Cerebellar cortex (tissue), 1 donor: Measurements from ENCODE around the gene STAB2.

Experiments used
- DNase-seq: peaks from one replicate; pipeline ENCODE4 v3.0.0-alpha.2; 2015; ENCODE audit warnings: low spot score

STAB2 gene

DNA sequence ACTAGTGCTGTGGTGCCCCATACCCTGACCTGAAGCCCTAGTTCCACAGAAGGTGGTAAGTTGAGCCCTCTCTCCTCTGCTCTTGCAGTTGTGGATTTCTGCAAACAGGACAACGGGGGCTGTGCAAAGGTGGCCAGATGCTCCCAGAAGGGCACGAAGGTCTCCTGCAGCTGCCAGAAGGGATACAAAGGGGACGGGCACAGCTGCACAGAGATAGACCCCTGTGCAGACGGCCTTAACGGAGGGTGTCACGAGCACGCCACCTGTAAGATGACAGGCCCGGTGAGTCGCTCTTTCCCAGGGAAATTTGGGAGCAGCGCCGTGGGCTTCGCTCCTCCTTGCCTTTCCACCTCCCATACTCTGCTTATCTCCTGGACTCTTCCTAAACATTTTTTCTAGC lies 161.8 kb downstream of the STAB2 start:
- no peak for DNase-seq

DNA sequence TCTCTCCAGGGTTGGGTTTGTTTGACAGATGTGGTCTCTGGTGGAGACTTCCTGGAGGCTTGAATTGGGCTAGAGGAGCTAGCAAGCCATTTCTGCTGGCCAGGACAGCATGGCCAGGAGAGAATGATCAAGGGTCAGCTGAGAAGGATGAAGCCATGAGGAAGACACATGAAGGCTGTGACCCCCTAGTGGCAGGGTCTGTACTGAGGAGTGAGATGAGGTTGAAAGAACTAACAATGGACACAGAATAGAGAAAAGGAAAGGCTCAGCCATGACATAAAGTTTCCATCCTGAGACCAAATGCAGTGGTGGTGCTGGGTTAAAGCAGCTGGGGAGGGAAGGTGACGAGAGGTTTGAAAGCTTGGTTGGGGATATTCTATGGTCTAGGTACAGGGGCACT lies 164.1 kb downstream of the STAB2 start:
- DNase-seq, result no peak

GRCh38 chr12:103751600-103751999 lies 164.5 kb downstream of the STAB2 start:
- no peak for DNase-seq

DNA sequence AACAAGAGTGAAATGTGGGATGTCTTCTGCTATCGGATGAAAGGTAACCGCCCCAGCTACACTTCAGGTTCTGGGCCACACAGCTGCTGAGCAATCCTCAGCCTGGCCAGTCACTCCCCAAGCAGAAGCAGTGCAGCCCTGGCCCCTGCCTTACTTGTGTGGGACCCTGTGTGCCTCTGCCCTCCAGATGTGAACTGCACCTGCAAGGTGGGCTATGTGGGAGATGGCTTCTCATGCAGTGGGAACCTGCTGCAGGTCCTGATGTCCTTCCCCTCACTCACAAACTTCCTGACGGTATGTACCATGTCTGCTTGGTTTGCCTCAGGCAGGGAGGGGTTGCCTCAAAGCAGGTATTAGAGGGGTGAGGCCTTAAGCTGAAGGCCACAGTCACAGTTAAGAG lies 168.4 kb downstream of the STAB2 start:
- no peak for DNase-seq

DNA sequence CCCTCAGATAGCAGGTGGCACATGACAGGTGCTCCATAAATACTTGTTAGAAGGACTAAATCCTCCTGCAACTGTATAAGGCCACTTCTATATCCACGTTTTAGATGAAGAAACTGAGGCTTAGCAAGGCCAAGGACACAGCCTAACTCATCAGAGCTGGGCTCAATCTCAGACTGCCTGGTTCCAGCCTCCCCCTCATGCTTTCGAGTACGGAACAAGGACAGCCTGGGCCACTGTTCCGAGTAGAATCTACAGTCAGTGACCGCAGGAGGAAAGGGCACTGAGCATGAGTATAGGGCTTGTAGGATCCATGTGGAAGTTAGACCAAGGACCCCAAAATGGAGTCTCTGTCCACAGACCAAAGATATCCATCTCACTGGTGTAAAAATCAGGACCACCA lies 169.4 kb downstream of the STAB2 start:
- DNase-seq, result no peak

GRCh38 chr12:103757248-103757647 lies 170.2 kb downstream of the STAB2 start:
- DNase-seq, result no peak

GRCh38 chr12:103758310-103759089 lies 171.4 kb downstream of the STAB2 start:
- DNase-seq, result peak; percentile 62

DNA sequence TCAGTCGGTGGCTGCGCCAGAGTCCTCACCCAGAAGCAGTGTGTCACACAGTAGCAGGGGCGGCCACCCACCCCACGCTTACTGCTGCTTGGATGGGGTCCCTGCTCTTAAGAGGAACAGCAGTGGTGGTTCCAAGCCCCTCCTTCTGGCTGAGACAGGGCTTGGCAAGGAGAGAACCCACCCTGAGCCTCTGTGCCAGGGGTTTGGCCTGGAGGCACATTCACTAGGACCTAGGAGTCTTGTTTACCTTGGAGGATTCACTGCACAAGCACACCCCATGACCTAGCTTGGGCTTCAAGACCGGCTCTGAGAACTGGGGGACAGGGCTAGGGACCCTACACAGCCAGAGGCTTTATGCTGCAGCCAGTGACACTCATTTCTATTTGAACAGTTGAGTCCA lies 175.4 kb downstream of the STAB2 start:
- no peak for DNase-seq

DNA sequence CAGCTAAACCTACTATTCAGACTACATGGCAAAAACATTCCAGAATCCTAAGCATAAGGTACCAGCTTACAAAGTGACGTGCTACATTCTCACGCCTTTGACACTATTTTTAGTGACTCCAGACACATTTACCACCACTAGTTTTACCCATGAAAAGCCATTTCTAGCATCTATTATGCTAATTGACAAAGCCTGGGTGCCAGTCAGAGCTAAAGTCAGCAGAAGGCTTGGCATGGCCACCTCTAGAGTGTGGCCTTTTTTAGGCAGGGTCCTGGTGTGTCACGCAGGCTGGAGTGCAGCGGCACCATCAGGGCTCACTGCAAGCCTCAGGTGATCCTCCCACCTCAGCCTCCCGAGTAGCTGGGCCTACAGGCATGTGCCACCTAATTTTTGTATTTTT lies 178.2 kb downstream of the STAB2 start:
- no peak for DNase-seq

DNA sequence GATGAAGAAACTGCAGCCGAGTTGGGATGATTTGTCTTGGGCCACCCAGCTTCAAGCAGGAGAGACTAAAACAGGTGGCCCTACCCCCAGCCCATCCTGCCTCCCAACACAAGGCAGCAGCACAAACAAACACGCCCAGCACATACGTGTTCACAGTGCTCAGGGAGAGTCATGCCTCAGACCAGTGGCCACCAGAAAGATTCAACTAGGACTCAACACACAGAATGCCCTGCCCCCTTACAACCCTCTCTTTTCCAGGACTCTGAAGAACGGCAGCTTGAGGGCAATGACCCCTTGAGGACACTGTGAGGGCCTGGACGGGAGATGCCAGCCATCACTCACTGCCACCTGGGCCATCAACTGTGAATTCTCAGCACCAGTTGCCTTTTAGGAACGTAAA lies 179.0 kb downstream of the STAB2 start:
- no peak for DNase-seq

- DNase-seq, result peak; percentile 8
Measured at GRCh38 chr12:103768467-103769123, 181.5 kb downstream of the STAB2 start.

DNA sequence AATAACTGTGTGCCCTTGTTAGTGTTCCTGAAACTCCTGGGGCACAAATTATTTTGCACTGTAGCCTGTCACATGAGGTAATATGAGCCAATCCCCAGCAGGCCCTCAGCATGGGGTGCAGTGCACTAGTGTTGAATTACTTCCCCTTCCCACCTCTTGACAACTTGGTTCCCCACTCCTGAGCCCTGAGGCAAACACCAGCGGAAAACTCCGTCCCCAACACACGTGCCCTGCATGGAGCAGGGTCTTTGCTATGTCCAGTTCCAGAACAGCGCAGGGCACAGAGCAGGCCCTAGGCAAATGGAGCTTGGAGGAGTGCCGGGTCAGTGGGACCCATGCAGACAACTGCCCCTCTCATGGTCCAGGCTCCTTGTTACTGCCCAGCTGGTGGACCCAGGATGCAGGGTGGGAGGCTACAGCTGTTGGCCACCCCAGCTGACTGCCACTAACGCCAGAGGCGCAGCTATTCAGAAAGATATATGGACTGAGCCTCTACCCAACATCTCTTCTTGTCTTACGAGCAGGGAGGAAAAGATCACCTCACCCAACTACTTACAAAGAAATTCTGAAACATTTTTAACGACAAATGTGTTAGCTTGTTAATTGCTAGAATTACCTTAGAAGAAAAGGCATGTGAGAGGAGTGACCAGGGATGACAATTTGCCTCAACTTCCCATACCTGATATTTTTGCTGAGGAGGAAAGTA lies 182.3 kb downstream of the STAB2 start:
- no peak for DNase-seq

GRCh38 chr12:103771466-103771865 lies 184.4 kb downstream of the STAB2 start:
- peak; percentile 29 for DNase-seq

DNA sequence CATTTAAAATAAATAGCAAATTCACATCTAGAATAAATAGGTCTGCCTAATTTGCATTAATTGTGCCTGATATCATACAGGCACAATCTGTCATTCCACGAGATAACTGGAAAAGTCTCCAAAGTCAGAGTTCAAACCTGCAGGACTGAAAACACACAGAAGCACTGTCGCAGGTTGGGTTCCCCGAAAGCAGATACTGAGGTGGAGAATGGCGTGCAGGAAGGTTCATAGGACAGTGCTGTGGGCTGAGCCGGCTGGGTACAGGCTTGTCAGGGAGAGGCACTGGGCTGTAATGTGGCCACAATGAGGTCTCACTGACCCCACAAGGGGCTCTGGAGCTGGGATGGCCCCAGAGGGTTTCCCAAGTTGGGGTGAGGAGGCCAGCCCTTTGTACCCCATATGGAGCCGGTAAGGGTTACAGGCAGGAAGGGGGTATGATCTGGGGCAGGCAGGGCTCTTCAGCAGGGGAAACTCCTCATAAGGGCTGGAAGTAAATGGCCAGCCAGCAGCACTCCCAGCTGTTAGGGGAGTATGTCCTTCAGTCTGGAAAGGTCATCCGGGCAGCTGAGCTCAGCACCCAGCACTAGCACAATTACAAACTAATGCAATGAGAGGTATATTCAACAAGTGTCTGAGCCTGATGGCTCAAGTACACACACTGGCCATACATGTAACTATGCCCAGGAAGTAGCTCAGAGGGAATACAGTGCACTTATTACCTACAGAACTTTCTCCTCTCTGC lies 185.5 kb downstream of the STAB2 start:
- DNase-seq, result no peak

GRCh38 chr12:103773109-103773910 lies 186.2 kb downstream of the STAB2 start:
- peak; percentile 12 for DNase-seq

DNA sequence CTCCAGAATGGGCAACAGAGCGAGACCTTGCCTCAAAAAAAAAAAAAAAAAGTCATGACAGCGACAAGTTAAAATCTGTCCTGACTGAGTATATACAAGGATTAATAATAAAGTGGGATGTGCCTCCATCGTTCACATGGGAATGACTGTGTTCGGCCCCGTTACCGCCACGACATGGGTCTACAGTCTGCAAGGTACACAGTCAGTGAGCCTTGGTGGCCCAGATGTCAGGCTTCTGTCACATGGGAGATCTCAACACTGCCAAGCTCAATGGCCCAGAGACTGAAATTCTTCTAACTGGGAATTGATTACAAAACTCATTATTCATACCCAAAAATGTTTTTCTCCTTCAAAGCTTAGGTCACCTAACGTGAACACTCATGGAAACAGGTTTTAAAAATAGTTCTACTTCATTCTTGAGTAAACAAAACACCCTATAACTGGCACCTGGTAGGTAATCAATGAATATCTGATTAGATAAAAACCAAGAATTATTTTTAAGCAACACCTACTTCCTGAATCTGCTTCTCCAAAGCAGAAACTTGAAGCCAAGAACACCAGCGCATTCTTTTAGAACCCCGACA lies 188.0 kb downstream of the STAB2 start:
- DNase-seq, result no peak

DNA sequence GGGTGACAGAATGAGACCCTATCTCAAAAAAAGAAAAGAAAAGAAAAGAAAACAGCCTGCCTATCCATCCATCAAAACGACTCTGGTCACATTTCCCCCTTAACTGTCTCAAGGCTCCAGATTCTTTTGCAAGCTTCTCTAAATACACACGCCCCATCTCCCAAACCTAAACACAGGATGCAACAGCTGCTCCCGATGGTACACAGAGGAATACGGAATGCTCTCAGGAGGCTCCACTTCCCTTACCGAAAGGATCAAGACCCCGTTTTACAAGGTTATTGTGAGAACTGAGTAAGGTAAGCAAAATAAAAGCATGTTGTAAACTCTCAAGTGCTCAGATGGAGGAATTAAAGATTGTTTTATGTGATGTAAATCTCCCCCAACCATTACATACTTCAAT lies 191.7 kb downstream of the STAB2 start:
- no peak for DNase-seq

GRCh38 chr12:103779410-103780092 lies 192.5 kb downstream of the STAB2 start:
- no peak for DNase-seq

DNA sequence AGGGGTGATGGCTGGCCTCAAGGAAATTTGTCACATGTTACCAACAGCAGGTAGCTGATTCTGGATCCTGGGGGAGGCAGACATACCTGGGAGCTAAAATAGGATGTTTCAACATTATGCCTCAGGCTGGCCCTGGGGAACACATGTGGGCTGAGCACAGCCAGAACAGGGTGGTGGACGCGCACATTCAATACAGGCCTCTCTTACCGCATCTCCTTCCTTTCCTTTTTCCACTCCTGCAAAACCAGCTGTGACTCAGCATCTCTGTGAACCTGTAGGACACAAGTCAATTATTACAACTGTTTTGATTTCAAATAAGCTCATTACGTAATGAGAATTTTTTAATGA lies 193.0 kb downstream of the STAB2 start:
- no peak for DNase-seq

DNA sequence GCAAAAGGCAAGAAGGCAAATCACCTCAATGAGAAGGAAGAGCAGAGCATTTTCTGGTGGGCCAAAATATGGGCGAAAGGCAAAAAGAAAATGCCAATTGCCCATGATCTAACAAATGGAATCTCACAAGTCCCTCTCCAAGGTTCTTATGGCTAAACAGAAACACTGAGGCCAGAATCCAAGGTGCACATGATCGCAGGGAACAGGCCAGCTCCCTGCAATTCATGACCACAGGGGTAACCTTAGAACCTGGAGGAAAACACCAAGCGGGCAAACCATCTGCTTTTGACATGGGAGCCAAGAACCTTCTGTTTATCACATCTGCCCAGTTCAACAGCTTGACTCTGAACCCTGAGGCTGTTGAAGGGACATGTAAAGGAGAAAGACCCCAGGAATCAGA lies 193.9 kb downstream of the STAB2 start:
- DNase-seq, result no peak

GRCh38 chr12:103782399-103782798 lies 195.3 kb downstream of the STAB2 start:
- no peak for DNase-seq
